ENCODE results near the gene MGAT4B. TPM values are rescaled to one million over a fixed set of nuclear protein-coding genes. Genes with fewer than 3 reads are reported as not detected.

The MGAT4B gene
- polyA plus RNA-seq, 2 of the 4 experiments (the other 2 are of a cell fraction) = 57.4 to 166 TPM

DNA sequence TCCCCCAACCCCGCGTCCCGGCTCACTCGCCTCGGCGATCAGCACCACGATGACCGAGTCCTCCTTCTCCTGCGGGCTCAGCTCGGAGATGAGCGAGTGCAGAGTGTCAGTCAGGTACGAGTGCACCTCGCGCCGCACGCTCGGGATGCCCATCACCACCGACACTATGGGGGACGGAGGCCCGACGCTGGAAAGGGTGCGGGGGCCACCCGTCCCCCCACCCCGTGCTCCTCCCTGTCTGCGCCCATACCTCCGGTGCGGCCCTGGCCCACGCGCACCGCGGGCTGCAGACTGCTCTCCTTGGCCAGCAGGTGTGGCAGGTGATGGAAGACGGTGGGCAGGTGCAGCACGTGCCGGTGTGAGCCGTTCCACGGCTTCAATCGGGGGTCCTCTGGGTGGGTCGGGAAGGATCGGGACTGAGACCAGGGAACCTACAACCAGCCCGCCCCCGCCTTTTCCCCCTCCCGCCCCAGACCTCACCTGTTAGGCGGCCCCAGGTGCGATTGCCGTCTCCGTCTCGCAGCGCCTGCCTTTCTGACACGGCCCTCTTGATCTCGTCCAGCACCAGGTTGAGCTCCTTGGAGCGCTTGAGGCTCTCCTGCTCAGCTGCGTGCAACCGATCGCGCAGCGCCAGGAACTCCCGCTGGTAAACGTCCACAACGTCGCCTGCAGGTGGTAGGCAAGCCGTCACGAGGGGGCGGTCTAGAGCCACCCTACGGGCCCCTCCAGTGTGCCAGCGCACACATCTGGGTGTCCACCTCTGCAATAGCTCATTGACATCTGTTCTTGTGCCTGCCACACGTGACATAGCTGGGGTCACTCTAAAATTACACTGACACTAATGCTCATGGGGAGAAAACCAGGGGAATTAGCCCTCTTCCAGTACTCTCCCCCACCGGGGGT lies 5.1 kb downstream of the MGAT4B start (continued):
- no peak for TF ChIP-seq KDM1A (IDR thresholded peaks at IDR 0.05; ENCODE audit: low read depth)
- TF ChIP-seq, protein P1, sequence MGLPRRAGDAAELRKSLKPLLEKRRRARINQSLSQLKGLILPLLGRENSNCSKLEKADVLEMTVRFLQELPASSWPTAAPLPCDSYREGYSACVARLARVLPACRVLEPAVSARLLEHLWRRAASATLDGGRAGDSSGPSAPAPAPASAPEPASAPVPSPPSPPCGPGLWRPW (IDR thresholded peaks at IDR 0.05) = no peak
- peak; percentile 79 to 82 for TF ChIP-seq RAD21 (conservative IDR thresholded peaks at IDR 0.05 in 1 of 2, IDR thresholded peaks at IDR 0.05 in 1 of 2)
- no peak for TF ChIP-seq CHD2 (IDR thresholded peaks at IDR 0.05; ENCODE audit: low read length, partially characterized antibody)
- TF ChIP-seq RARB (CRISPR knock-in tag; IDR thresholded peaks at IDR 0.05) = no peak
- no peak for TF ChIP-seq BHLHE40 (IDR thresholded peaks at IDR 0.05; ENCODE audit: low read depth, low read length)
- no peak for TF ChIP-seq PHF8 (IDR thresholded peaks at IDR 0.05; ENCODE audit: borderline replicate concordance, low read depth)
- no peak for TF ChIP-seq CBX2 (IDR thresholded peaks at IDR 0.05; ENCODE audit: borderline replicate concordance, low read depth)
- TF ChIP-seq EHF (CRISPR knock-in tag; IDR thresholded peaks at IDR 0.05) = no peak
- no peak for TF ChIP-seq CBX8 (IDR thresholded peaks at IDR 0.05)
- no peak for TF ChIP-seq ZFP36 (IDR thresholded peaks at IDR 0.05; ENCODE audit: borderline replicate concordance, partially characterized antibody)
- no peak for TF ChIP-seq KDM5A (IDR thresholded peaks at IDR 0.05)
- no peak for TF ChIP-seq MAFK (IDR thresholded peaks at IDR 0.05; ENCODE audit: partially characterized antibody)
- no peak for TF ChIP-seq RNF2 (IDR thresholded peaks at IDR 0.05; ENCODE audit: borderline replicate concordance, low read depth)
- no peak for TF ChIP-seq FOSL2 (IDR thresholded peaks at IDR 0.05)
- no peak for TF ChIP-seq FOSL2 (CRISPR knock-in tag; IDR thresholded peaks at IDR 0.05)
- no peak for TF ChIP-seq CEBPB (IDR thresholded peaks at IDR 0.05)

DNA sequence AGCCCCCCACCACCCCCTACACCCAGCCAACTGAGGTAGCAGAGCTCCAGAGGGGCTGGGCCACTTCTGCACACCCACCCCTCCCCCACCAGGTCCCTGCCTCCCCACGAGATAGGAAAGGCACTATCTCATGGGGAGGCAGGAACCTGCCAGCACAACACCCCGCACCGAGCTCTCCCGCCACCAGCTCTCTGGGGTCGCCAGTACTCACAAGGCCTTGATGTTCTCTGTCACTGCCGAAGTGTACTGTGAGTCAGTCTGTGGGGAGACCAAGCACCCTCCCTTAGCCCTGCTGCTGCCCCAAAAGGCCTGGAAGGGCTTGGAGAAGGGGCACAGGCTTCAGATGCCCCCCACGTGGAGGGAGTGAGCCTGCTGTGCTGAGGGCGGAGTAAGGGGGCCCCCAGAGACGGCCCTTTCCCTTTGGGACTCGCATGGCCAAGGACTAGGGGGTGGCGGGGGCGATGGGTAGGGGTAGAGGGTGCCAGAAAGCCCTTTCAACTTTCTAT lies 5.9 kb downstream of the MGAT4B start:
- TF ChIP-seq FOXS1 (CRISPR knock-in tag; IDR thresholded peaks at IDR 0.05) = no peak
- TF ChIP-seq MAFK (IDR thresholded peaks at IDR 0.05; ENCODE audit: partially characterized antibody) = no peak
- TF ChIP-seq SMC3 (IDR thresholded peaks at IDR 0.05) = no peak
- TF ChIP-seq CHD2 (IDR thresholded peaks at IDR 0.05; ENCODE audit: low read length, partially characterized antibody) = no peak
- TF ChIP-seq ZFP36 (IDR thresholded peaks at IDR 0.05; ENCODE audit: borderline replicate concordance, partially characterized antibody) = no peak
- WGBS (ENCODE audit: missing lambda C conversion rate) = 79% methylated on average over 6 of the region's 12 CpGs
- Histone ChIP-seq H3K4me2 (no peak overlapping the region), H3K4me3 (no peak overlapping the region), H3K4me1 (peaks cover 38% of the 10 kb centered on the region), H3K9me3 (no peaks in the 10 kb centered on the region), H3K27ac (no peak overlapping the region)
- POLR2A ChIA-PET = no interaction called here
- no peak for DNase-seq (ENCODE audit: low read depth in 1 of 2, low spot score in 1 of 2)
- CTCF ChIA-PET = interaction anchor here (0.9 to 6.2 kb wide), 12 partner anchors 10 to 290 kb away, joined by 3 to 86 read pairs (median 8); partner anchors contain the start of genes LTC4S, MAML1, MRNIP and TBC1D9B
- no peak for FAIRE-seq
- ATAC-seq = no peak

DNA sequence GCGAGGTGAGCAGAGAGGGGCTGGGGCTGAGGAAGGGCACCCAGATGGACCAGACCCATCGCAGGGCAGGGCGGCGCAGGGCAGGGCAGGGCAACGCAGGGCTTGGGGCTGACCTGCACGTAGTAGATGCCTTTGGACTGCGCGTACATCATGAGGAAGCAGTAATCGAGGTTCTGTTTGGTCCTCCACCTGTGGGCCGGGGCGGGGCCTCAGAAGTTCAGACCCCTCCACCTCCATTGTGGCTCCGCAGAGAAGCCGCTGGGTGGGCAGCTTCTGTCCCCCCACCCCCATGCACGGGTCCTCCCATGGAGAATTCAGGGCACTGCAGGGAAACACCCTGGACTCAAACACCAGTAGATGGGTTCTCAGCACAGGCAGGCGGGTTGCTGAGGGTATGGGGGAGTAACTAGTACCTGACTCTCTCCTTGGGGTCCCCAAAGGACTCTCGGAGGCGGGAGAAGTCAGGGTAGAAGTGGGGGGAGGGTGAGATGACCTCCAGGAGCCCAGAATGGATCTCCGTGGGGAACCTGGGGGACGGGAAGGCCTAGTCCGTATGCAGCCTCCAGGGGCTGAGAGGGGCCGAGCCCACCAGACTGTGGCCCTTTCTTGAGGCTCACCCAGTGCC lies 6.5 kb downstream of the MGAT4B start:
- FAIRE-seq = no peak
- no peak overlapping the region for H3K27ac ChIP-seq
- H3K4me3 ChIP-seq = no peak overlapping the region
- ChIA-PET POLR2A (no interaction called here), CTCF (interaction anchor here (0.9 to 6.2 kb wide), 5 partner anchors 12 to 291 kb away, joined by 4 to 86 read pairs (median 13); partner anchors contain the start of genes MAML1 and TBC1D9B)
- no peak overlapping the region for H3K4me2 ChIP-seq
- no peak for ATAC-seq
- H3K9me3 ChIP-seq = no peaks in the 10 kb centered on the region
- no peak for TF ChIP-seq NR3C1 (IDR thresholded peaks at IDR 0.05)
- TF ChIP-seq, protein P2, sequence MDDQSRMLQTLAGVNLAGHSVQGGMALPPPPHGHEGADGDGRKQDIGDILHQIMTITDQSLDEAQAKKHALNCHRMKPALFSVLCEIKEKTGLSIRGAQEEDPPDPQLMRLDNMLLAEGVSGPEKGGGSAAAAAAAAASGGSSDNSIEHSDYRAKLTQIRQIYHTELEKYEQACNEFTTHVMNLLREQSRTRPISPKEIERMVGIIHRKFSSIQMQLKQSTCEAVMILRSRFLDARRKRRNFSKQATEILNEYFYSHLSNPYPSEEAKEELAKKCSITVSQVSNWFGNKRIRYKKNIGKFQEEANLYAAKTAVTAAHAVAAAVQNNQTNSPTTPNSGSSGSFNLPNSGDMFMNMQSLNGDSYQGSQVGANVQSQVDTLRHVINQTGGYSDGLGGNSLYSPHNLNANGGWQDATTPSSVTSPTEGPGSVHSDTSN (IDR thresholded peaks at IDR 0.05) = no peak
- no peak for TF ChIP-seq FOSB (CRISPR knock-in tag; IDR thresholded peaks at IDR 0.05)
- TF ChIP-seq, protein P3, sequence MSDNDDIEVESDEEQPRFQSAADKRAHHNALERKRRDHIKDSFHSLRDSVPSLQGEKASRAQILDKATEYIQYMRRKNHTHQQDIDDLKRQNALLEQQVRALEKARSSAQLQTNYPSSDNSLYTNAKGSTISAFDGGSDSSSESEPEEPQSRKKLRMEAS (IDR thresholded peaks at IDR 0.05) = no peak
- TF ChIP-seq RAD21 (conservative IDR thresholded peaks at IDR 0.05 in 1 of 2, IDR thresholded peaks at IDR 0.05 in 1 of 2) = no peak
- no peak for TF ChIP-seq EHMT2 (IDR thresholded peaks at IDR 0.05; ENCODE audit: low read depth)
- no peak for TF ChIP-seq GATA3 (IDR thresholded peaks at IDR 0.05; ENCODE audit: borderline replicate concordance)
- H3K4me1 ChIP-seq = peaks cover 43% of the 10 kb centered on the region
- 92% methylated on average over 21 of the region's 21 CpGs for whole genome bisulfite sequencing (ENCODE audit: missing lambda C conversion rate)
- no peak for DNase-seq (ENCODE audit: low read depth in 1 of 2, low spot score in 1 of 2)
